T47D (cell line): Measurements from ENCODE around the gene NCR1.
"Not testable (repeated sequence)": the region's sequence is repeated elsewhere in the genome, so short reads cannot be mapped to it uniquely, and the experiment has no call there.

ENCODE experiments used
- DNase-seq, 2 experiments: peaks; one replicate each; pipeline versions ENCODE4 v3.0.0 to v3.0.0-alpha.2; 2011 to 2012; ENCODE audit warnings: low read depth in 1 of 2, low spot score in 1 of 2
- JUND ChIP-seq: IDR thresholded peaks from 2 replicates; pipeline ENCODE4 v1.6.1; 2012; ENCODE audit warnings: low read depth
- in situ Hi-C: cut with HindIII; loops from 2 replicates; pipeline ENCODE4 v1.10.0; 2016; ENCODE audit warnings: low sequenced_read_pairs, low pct_unique_long_range_greater_than_20kb

The NCR1 gene, protein sequence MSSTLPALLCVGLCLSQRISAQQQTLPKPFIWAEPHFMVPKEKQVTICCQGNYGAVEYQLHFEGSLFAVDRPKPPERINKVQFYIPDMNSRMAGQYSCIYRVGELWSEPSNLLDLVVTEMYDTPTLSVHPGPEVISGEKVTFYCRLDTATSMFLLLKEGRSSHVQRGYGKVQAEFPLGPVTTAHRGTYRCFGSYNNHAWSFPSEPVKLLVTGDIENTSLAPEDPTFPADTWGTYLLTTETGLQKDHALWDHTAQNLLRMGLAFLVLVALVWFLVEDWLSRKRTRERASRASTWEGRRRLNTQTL

GRCh38 chr19:54905803-54906511 is at the start of gene NCR1:
NCR1 (plus strand) TSS chr19:54906148; CDS start chr19:54906188, 40 bp downstream.
- in situ Hi-C loops, result no loop called here
- no peak for DNase-seq
- TF ChIP-seq JUND, result no peak

- in situ Hi-C loops, DNase-seq: not testable (repeated sequence)
Observed at GRCh38 chr19:54858476-54858875, 47.5 kb upstream of the NCR1 start.

DNA sequence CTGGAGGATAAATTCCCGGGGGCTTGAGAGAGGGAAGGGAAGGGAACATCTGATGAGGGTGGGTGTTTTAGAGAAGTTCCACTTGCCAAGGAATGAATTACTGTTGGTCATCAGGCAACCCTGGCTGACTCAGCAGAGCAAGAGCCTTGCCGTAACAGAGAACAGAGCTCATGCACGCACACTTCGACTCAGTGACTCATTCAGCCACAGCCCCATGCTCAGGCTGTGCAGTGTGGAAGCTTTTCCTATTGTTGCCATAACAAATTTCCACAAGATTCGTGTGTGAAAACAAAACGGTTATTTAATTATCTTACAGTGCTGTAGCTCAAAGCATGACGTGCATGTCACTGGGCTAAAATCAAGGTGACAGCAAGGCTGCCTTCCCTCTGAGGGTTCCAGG is 46.5 kb upstream of the NCR1 start:
- in situ Hi-C loops, DNase-seq: not testable (repeated sequence)

GRCh38 chr19:54863459-54863858 is 42.5 kb upstream of the NCR1 start:
- DNase-seq, in situ Hi-C loops: not testable (repeated sequence)

- DNase-seq, result peak in 1 of 2 experiments; percentile 19
- in situ Hi-C loops, result no loop called here
- no peak for TF ChIP-seq JUND
Observed at GRCh38 chr19:54871696-54872095, 34.3 kb upstream of the NCR1 start.

- TF ChIP-seq JUND, result no peak
- DNase-seq, result no peak
- in situ Hi-C loops, result no loop called here
Observed at GRCh38 chr19:54873990-54874389, 32.0 kb upstream of the NCR1 start, which contains the start of gene FCAR. FCAR (plus strand) TSS chr19:54874235; CDS start chr19:54874290, 55 bp downstream.

DNA sequence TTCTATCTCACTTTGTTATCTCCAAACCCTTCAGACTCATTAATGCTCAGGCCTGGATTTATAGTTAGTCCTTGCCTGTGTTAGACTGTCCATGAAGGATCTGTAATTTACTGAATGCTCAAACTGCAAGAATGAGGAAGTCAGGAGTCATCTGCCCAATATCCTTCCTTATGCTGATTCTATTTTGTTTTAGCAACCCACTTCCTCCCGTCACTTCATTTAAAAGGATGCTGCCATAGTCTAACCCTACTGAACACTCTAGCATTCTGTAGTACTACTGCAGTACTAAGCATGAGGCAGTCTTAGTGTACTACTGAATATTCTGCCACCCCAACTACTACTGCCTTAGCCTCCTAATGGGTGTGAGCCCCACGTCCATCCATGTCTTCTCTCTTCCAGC is 30.4 kb upstream of the NCR1 start:
- TF ChIP-seq JUND, result no peak
- DNase-seq, result no peak
- in situ Hi-C loops, result no loop called here

DNA sequence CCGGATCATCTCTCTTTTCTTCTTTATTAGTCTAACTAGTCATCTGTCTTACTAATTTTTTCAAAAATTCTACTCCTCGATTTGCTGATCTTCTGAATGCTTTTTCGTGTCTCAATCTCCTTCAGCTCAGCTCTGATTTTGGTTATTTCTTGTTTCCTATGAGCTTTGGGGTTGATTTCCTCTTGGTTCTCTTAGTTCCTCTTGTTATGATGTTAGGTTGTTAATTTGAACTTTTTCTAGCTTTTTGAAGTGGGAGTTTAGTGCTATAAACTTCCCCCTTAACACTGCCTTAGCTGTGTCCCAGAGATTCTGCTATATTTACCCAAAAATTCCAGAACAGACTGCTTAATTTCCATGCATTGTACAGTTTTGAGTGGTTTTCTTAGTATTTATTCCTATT is 28.5 kb upstream of the NCR1 start:
- in situ Hi-C loops, result no loop called here
- TF ChIP-seq JUND, result no peak
- no peak for DNase-seq

DNA sequence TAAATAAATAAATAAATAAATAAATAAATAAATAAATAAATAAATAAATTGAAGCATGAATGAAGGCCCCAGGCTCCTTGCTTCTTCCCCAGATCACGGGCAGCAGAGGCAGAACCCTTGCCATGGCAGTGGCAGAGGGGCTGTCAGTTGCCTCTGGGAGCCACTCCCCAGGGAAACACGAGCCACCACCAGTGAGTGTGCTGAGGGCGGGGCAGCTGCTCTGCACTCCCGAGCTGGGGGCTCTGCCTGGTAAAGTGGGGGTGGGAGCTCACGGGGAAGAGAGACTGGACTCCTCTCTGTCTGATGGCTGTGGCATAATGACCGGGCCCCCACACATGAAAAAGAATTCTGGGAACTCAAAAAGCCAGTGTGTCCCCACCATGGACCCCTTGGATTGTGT is 24.1 kb upstream of the NCR1 start:
- in situ Hi-C loops, result no loop called here
- DNase-seq, result no peak
- TF ChIP-seq JUND, result no peak

DNA sequence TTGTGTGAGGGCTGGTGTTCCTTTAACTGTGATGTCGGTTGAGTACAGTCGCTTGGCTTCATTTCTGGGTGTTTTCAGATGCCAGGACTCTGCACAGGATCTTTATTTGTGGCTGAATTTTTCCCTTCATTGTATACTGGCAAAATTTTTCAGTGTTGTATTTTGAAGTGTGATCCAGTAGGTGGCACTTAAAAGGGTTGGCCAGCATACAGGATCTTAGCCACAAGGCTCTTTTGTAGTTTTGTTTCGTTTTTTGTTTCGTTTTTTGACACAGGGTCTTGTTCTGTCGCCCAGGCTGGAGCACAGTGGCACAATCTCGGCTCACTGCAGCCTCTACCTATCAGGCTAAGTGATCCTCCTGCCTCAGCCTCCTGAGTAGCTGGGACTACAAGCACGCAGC is 23.2 kb upstream of the NCR1 start:
- TF ChIP-seq JUND, result no peak
- in situ Hi-C loops, result no loop called here
- DNase-seq, result peak in 1 of 2 experiments; percentile 26

DNA sequence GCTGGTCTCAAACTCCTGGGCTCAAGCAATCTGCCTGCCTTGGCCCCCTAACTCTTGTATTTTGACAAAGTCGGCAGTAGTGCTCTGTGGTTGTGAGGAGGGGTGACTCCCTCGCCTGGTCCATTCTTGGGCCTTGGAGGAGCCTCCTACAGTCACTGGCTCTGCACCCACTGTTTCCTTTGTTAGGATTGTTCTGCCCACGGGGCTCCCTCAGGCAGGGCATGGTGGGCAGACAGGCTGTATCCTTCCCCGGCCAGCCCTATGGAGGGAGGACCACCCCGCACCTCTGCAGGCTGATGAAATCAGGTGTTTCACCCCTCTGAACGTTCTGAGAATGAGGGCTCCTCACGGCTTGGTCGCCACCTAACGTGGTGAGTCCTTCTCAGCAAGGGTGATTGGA is 22.7 kb upstream of the NCR1 start:
- in situ Hi-C loops, result no loop called here
- no peak for TF ChIP-seq JUND
- no peak for DNase-seq

GRCh38 chr19:54888239-54888638 is 17.7 kb upstream of the NCR1 start:
- in situ Hi-C loops, result no loop called here

DNA sequence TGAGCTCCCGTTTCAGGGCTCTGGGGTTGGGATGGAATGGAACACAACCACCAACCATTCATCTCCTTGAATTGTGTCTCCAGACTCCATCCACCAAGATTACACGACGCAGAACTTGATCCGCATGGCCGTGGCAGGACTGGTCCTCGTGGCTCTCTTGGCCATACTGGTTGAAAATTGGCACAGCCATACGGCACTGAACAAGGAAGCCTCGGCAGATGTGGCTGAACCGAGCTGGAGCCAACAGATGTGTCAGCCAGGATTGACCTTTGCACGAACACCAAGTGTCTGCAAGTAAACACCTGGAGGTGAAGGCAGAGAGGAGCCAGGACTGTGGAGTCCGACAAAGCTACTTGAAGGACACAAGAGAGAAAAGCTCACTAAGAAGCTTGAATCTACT is 16.4 kb upstream of the NCR1 start:
- no peak for TF ChIP-seq JUND
- no peak for DNase-seq
- in situ Hi-C loops, result no loop called here

More at GRCh38 chr19:54888239-54888638, 17.7 kb upstream of the NCR1 start:
- TF ChIP-seq JUND, result no peak
- no peak for DNase-seq
